Immature natural killer cell (primary cell): ENCODE data around the gene P3H1. TPM values are rescaled to one million over a fixed set of nuclear protein-coding genes. Genes with fewer than 3 reads are reported as not detected.
"Not testable (repeated sequence)": the region's sequence is repeated elsewhere in the genome, so short reads cannot be mapped to it uniquely, and the experiment has no call there.

Source experiments
- DNase-seq, 3 donors: peaks; one replicate each; pipeline ENCODE4 v3.0.0; 2022; ENCODE audit warnings: mixed read lengths in 1 of 3
- H3K27ac Mint-ChIP-seq, 6 donors: one replicate each; pipeline ENCODE4 v1.8.0; 2020; ENCODE audit warnings: mixed read lengths in 6 of 6, mild to moderate bottlenecking in 5 of 6, inconsistent platforms in 4 of 6, moderate library complexity in 3 of 6
- H3K27me3 Mint-ChIP-seq, 3 donors: one replicate each; pipeline ENCODE4 v1.8.0; 2020 to 2021; ENCODE audit warnings: low read depth in 3 of 3, mild to moderate bottlenecking in 3 of 3, mixed read lengths in 3 of 3, moderate library complexity in 3 of 3, inconsistent platforms in 1 of 3
- H3K36me3 Mint-ChIP-seq, 3 donors: one replicate each; pipeline ENCODE4 v1.8.0; 2020; ENCODE audit warnings: mixed read lengths in 3 of 3, inconsistent platforms in 2 of 3, mild to moderate bottlenecking in 2 of 3
- H3K4me1 Mint-ChIP-seq, 2 donors: one replicate each; pipeline ENCODE4 v1.8.0; 2020; ENCODE audit warnings: inconsistent platforms in 2 of 2, mild to moderate bottlenecking in 2 of 2, mixed read lengths in 2 of 2, moderate library complexity in 1 of 2
- H3K4me3 Mint-ChIP-seq, 5 donors: one replicate each; pipeline ENCODE4 v1.8.0; 2020; ENCODE audit warnings: mild to moderate bottlenecking in 5 of 5, mixed read lengths in 5 of 5, inconsistent platforms in 3 of 5, moderate library complexity in 3 of 5
- H3K9me3 Mint-ChIP-seq, 6 donors: one replicate each; pipeline ENCODE4 v1.8.0; 2020; ENCODE audit warnings: mild to moderate bottlenecking in 6 of 6, mixed read lengths in 6 of 6, inconsistent platforms in 4 of 6, moderate library complexity in 3 of 6
- polyA plus RNA-seq, 3 donors: library from polyadenylated mRNA; unstranded; fragments of 300-500 nt; fragmentation: Illumina TruSeq; gene quantifications; one replicate each; pipeline ENCODE4 v1.2.3, GENCODE V29; 2021

Gene P3H1
- polyA plus RNA-seq, 3 donors from 2014 or later, result 11.8 to 20.8 (median 17.3) TPM

DNA sequence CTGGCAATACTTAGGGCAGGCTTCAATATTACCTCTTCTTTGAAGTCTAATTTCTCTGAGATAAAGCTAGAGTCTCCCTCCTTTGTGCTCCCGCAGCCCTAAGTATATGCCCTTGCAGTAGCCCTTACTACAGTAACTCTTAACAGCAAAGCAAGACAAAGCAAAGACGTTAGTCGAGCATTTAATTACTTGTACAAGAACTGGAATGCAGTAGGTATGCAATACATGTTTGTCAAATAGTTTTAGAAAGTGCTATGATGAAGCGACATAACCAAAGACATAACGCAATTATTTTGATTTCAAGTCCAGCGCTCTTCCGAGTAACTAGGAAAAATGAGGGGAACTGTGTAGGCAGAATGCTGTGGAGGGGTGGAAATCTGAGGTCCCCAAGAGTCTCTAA, 1.6 kb downstream of the P3H1 start:
- H3K9me3 Mint-ChIP-seq, result no peaks in the 10 kb centered on the region
- H3K4me1 Mint-ChIP-seq, result peaks cover 25 to 28% of the 10 kb centered on the region in 2 donors
- DNase-seq, result no peak
- no peak overlapping the region for H3K4me3 Mint-ChIP-seq
- H3K27ac Mint-ChIP-seq, result no peak overlapping the region
- peaks cover 0 to 5% (median 2%) of the 10 kb centered on the region in 3 donors for H3K27me3 Mint-ChIP-seq
- H3K36me3 Mint-ChIP-seq, result peaks cover 0 to 5% (median 0%) of the 10 kb centered on the region in 3 donors

DNA sequence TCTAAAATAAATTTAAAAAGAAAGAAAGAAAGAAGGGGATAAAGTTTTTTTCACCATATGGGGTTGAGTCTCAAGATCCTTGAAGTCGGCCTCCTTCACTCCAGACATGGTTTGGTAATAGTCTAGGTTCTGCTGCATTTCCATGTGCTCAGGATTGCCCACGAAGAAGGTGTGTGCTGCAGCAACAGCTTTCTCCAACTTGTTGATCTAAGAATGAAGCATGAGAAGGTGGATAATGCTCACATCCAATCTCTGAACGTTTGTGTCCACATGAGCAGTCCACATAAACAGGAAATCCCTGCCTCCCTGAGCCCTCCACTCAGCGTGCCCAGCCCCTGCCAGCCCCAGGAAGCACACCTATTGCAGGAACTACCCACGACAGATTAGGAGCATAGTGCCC, 4.6 kb downstream of the P3H1 start:
- no peaks in the 10 kb centered on the region for H3K9me3 Mint-ChIP-seq
- H3K4me3 Mint-ChIP-seq, result no peak overlapping the region

DNA sequence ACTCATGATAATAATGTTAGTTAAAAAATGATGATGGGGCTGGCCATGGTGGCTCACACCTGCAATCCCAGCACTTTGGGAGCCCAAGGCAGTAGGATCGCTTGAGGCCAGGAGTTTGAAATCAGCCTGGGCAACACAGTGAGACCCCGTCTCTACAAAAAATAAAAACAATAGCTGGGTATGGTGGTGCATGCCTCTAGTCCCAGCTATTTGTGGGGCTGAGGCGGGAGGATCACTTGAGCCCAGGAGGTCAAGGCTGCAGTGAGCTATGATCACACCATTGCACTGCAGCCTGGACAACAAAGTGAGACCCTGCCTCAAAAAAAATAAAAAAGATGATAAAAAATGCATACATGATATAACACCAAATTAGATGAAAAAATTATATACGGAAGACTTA, 5.3 kb downstream of the P3H1 start:
- Mint-ChIP-seq H3K4me1 (peaks cover 6 to 7% of the 10 kb centered on the region in 2 donors), H3K27me3 (peaks cover 0 to 2% (median 1%) of the 10 kb centered on the region in 3 donors), H3K4me3 (no peak overlapping the region), H3K36me3 (peaks cover 3 to 16% (median 5%) of the 10 kb centered on the region in 3 donors), H3K9me3 (no peaks in the 10 kb centered on the region), H3K27ac (no peak overlapping the region)
- no peak for DNase-seq

More for the DNA sequence above, 4.6 kb downstream of the P3H1 start:
- no peak for DNase-seq
- Mint-ChIP-seq H3K27me3 (peaks cover 0 to 5% (median 2%) of the 10 kb centered on the region in 3 donors), H3K27ac (no peak overlapping the region), H3K4me1 (peaks cover 6 to 8% of the 10 kb centered on the region in 2 donors), H3K36me3 (peaks cover 0 to 13% (median 0%) of the 10 kb centered on the region in 3 donors)

DNA sequence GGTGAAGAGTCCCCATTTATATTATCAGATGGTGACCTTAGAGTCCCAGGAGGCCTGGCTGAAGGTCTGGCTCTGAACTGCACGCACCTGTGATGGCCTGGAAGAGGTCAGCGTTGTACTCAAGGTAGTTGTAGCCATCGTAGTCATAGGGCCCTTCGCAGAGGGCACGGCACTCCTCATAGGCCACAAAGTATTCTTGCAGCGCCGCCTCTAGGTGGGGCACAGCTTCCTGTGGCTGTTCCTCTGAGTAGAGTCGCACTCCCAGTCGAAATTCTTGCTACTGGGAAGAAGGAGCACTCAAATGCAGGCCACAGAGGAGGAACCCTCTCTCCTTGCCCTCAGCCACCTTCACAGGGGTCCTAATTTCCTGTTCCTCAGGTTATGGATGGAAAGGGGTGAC, 7.7 kb downstream of the P3H1 start:
- peaks cover 17 to 30% (median 20%) of the 10 kb centered on the region in 3 donors for H3K36me3 Mint-ChIP-seq
- peaks cover 0 to 1% (median 0%) of the 10 kb centered on the region in 3 donors for H3K27me3 Mint-ChIP-seq
- peak overlapping the region in 2 of 6 donors; percentile 12 to 30 for H3K27ac Mint-ChIP-seq
- H3K4me1 Mint-ChIP-seq, result peaks cover 6 to 7% of the 10 kb centered on the region in 2 donors
- DNase-seq, result no peak
- H3K9me3 Mint-ChIP-seq, result no peaks in the 10 kb centered on the region
- no peak overlapping the region for H3K4me3 Mint-ChIP-seq

DNA sequence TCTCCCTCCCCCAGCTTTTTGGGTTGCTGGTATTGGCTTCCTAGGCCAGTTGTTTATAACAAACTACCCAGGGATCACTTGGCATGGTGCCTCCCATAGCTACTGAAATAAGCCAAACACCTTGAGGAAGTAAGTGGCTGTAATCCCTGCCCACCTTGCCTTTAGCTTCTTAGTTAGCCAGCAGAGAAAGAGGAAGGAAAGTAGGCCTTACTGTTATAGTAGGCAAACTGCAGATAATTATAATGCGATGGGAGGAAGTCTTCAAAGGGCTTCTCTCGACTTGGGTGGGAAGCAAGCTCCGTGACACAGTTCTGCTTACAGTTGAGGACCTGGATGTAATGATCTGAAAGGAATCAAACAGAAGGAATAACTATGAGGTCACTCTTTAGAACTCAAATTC, 8.2 kb downstream of the P3H1 start:
- H3K27ac Mint-ChIP-seq, result peak overlapping the region in 2 of 6 donors; percentile 12 to 30
- H3K4me1 Mint-ChIP-seq, result peaks cover 6 to 7% of the 10 kb centered on the region in 2 donors
- no peak overlapping the region for H3K4me3 Mint-ChIP-seq
- no peaks in the 10 kb centered on the region for H3K9me3 Mint-ChIP-seq
- H3K36me3 Mint-ChIP-seq, result peaks cover 21 to 34% (median 24%) of the 10 kb centered on the region in 3 donors
- peaks cover 0 to 2% (median 1%) of the 10 kb centered on the region in 3 donors for H3K27me3 Mint-ChIP-seq
- no peak for DNase-seq

DNA sequence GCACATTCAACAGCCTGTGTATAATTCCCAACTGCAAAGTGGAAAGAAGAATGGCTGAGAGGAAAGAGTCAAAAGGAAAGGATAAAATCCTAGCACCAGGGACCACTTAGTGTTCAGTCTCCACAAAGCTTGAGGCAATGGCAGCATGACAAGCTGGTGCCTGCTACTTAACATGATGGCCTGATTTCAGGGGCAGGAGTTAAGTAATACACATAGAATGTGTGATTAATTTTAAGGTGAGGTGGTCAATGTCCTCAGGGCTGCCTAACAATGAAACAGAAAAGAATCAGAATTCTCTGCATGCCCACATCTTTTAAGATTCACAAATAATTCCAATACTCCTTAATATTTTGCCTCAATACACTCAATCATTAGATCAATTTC, 8.9 kb downstream of the P3H1 start:
- H3K36me3 Mint-ChIP-seq, result peaks cover 21 to 38% (median 24%) of the 10 kb centered on the region in 3 donors
- H3K4me3 Mint-ChIP-seq, result no peak overlapping the region
- DNase-seq, result no peak
- no peaks in the 10 kb centered on the region for H3K9me3 Mint-ChIP-seq
- peaks cover 6 to 7% of the 10 kb centered on the region in 2 donors for H3K4me1 Mint-ChIP-seq
- H3K27ac Mint-ChIP-seq, result no peak overlapping the region
- peaks cover 0 to 2% (median 1%) of the 10 kb centered on the region in 3 donors for H3K27me3 Mint-ChIP-seq

DNA sequence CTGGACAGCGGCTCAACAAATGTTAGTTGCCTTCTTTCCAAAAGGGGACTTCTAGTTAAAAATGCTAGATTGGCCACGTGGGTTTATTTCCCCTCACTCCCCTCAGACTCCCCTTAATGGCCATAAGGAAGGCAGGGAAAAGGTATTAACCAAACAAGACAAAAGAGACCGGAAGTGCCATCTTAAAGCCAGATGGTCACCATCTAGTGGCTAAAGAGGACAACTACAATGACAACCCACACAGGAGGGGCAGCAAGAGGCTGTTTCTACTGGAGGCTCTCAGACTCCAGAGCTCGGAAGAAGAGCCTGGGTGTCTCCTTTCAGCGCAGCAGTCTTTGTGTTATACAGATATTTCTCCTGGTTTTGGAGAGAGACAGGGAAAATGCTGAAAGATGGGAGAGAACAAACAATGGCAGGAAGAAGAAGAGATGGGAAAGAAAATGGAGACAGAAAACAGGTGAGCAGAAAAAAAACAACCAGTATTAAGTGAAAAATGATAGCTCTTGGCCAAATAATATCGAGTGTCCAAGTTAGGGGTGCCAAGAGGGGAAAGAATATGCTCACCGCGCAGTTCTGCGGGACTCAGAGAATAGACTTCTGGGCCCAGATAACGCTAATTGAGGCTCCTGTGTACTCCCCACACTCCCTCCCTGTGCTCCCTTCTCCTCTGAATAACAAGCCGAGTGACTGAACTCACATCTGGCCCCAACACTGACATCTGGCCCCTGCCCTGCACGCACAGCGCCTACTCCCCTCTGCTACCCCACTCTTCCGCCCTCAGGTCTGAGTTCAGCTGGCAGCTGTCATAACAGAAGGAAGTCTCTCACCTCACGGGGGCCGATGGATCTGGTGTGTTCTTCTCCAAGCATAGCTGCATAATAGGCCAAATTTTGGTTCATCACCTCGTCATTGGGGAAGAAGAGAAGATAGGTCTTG, 9.6 kb downstream of the P3H1 start:
- Mint-ChIP-seq H3K9me3 (no peaks in the 10 kb centered on the region), H3K27me3 (peaks cover 0 to 2% (median 1%) of the 10 kb centered on the region in 3 donors), H3K36me3 (peaks cover 27 to 44% (median 30%) of the 10 kb centered on the region in 3 donors), H3K4me3 (no peak overlapping the region), H3K27ac (peak overlapping the region in 5 of 6 donors; percentile 2 to 84 (median 50)), H3K4me1 (peaks cover 6 to 7% of the 10 kb centered on the region in 2 donors)
- DNase-seq, result peak; percentile 10 to 34 (median 28)

DNA sequence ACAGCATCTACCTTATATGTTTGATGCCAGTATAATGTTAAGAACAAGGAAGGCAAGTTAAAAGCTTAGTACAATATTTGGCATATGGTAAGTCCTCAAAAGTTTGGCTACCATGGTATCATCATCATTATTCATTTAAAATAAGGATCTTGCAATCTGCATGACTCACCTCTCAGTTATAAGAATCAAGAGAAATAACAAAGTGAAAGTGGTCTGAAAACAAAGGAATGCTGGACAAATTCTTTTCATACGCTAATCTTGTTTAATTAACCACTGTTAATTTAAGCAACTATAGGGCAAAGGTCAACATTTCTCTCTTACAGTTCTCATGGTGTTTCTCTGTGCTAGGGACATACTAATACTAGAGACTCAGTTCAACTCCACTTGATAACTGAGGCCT, 13.8 kb downstream of the P3H1 start:
- no peak overlapping the region for H3K4me3 Mint-ChIP-seq
- peaks cover 6% of the 10 kb centered on the region in 2 donors for H3K4me1 Mint-ChIP-seq
- DNase-seq, result no peak
- H3K9me3 Mint-ChIP-seq, result no peaks in the 10 kb centered on the region
- no peak overlapping the region for H3K27ac Mint-ChIP-seq
- peaks cover 0 to 4% (median 1%) of the 10 kb centered on the region in 3 donors for H3K27me3 Mint-ChIP-seq
- peaks cover 44 to 60% (median 44%) of the 10 kb centered on the region in 3 donors for H3K36me3 Mint-ChIP-seq

DNA sequence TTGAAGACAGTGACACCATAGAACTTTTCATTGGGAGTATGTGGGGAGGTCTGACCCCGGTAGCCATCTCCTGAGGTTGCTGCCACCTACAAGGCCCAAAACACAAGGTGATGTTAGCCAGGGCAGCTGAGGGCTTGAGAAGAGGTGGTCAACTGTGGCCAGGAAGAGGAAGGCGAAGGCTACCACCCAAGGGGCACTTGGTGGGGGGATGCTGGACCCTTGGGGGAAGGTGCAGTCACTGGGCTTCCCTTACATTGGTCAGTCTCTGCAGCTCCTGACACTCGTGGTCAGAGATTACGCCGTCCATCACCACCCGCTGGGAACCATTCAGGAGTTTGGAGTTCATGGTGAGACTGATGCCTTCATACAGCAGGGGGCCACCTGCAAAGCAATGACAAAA, 14.5 kb downstream of the P3H1 start:
- Mint-ChIP-seq H3K4me3 (no peak overlapping the region), H3K36me3 (peaks cover 44 to 60% (median 44%) of the 10 kb centered on the region in 3 donors), H3K4me1 (peaks cover 5 to 6% of the 10 kb centered on the region in 2 donors), H3K27me3 (peaks cover 0 to 4% (median 1%) of the 10 kb centered on the region in 3 donors), H3K27ac (no peak overlapping the region), H3K9me3 (no peaks in the 10 kb centered on the region)
- no peak for DNase-seq

DNA sequence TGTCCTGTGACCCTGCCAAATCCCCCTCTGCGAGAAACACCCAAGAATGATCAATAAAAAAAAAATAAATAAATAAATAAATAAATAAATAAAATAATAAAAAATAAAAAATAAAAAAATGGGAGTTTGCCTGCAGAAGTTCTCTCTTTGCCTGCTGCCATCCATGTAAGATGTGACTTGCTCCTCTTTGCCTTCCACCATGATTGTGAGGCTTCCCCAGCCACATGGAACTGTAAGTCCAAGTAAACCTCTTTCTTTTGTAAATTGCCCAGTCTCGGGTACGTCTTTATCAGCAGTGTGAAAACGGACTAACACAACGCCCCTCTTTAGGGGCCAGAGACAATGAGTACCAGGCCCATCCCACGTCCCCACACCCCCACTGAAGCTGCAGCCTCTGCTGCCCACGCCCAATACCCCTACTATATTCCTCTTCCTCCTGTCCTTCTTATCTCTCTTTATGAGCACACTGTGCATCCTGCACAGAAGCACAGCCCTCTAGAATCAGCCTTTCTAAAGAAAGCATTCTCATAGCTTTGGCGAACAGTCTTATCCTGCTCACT, 15.2 kb downstream of the P3H1 start:
- not testable (repeated sequence) for H3K9me3 Mint-ChIP-seq, H3K4me1 Mint-ChIP-seq, H3K4me3 Mint-ChIP-seq, H3K27me3 Mint-ChIP-seq, H3K27ac Mint-ChIP-seq, DNase-seq
- peaks cover 40 to 56% (median 41%) of the 10 kb centered on the region in 3 donors for H3K36me3 Mint-ChIP-seq

DNA sequence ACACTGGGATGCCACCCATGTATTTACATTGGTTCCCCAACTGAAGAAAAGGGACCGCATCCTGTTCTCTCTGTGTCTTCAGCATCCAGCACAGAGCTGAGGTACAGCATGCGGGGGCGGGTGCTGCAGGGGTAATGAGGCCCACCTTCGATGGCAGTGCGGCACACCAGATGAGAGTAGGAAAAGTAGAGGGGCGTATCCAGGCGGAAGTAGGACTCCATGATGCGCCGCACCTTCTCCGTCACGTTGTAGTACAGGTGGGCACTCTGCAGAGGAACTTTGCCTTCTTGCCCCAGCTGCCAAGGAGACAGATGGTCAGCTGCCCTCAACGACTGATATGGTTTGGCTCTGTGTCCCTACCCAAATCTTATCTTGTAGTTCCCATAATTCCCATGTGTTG, 16.8 kb downstream of the P3H1 start:
- Mint-ChIP-seq H3K4me3 (no peak overlapping the region), H3K27ac (no peak overlapping the region), H3K27me3 (peaks cover 0 to 4% (median 1%) of the 10 kb centered on the region in 3 donors), H3K9me3 (no peaks in the 10 kb centered on the region), H3K36me3 (peaks cover 31 to 52% (median 32%) of the 10 kb centered on the region in 3 donors), H3K4me1 (peaks cover 0 to 2% of the 10 kb centered on the region in 2 donors)
- DNase-seq, result no peak

DNA sequence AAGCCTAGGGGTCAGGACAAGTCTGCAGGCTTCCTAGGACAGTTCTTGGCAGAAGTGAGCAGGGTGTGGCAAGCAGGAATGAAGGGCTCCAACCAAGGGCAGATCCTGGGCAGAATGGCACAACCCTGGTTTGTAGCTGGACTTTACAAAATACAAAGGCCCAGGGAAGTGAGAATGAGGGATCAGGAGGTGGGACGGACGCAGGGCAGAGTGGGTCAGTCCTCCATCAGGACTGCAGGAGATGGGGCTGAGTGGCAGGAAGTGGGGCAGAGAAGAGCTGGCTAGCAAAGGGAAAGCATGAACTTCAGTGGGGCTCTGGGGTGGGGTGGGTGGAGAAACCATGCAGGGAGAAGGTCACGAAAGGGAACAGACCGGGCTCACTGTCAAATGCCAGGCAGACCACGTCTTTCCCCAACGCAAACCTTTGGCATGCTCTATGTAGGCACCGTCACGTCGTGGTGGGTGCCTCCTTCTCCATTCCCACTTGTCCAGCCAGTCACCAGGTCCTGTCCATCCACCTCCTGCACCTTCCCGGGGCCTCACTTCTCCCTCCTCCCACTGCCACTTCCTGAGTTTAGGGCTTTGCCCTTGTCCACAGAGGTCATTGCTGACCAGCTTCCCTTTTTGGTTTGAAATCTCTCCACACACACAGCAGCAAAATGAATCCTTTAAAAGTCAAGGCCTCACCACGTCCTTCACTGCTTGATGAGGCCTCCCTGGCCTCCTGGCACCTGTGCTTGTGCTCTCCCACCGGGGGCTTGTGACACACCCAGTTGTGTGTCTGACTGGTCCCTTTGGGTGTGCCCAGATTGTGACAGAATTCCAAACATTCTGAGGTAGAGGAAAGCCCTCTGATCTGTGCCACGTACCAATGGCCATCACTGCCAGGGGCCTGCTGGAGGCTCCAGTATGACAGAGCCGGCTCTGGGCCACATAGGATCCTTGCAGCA, 18.1 kb downstream of the P3H1 start:
- Mint-ChIP-seq H3K4me3 (no peak overlapping the region), H3K27me3 (peaks cover 0 to 2% (median 0%) of the 10 kb centered on the region in 3 donors), H3K9me3 (no peaks in the 10 kb centered on the region), H3K36me3 (peaks cover 21 to 42% (median 23%) of the 10 kb centered on the region in 3 donors), H3K4me1 (peaks cover 0 to 2% of the 10 kb centered on the region in 2 donors), H3K27ac (peak overlapping the region in 2 of 6 donors; percentile 53 to 71)
- no peak for DNase-seq

DNA sequence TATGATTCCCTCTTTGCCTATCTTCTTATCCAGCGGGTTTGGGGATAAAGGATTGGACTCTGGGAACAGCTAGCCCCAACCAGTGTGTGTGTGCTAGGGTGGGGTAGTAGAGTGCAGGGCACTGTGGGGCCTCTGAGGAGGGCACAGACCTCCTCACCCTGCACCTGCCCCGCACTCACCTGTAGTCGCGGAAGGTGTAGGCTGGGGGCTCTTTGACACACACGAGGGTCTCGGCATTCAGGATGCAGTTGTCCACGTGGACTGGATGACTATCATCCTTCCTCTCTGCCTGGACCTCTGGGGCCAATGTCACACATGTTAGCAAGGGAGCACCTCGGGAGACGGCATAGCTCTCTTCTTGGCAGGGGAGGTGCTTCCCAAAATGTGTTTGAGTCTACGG, 18.8 kb downstream of the P3H1 start:
- H3K9me3 Mint-ChIP-seq, result no peaks in the 10 kb centered on the region
- no peak overlapping the region for H3K4me3 Mint-ChIP-seq
- peak overlapping the region in 1 of 6 donors; percentile 53 for H3K27ac Mint-ChIP-seq
- H3K36me3 Mint-ChIP-seq, result peaks cover 20 to 39% (median 23%) of the 10 kb centered on the region in 3 donors
- peaks cover 0 to 2% of the 10 kb centered on the region in 2 donors for H3K4me1 Mint-ChIP-seq
- H3K27me3 Mint-ChIP-seq, result peaks cover 0 to 2% (median 0%) of the 10 kb centered on the region in 3 donors
- no peak for DNase-seq
